ENCODE measurements around the gene UST. TPM values are rescaled to one million over a fixed set of nuclear protein-coding genes. Genes with fewer than 3 reads are reported as not detected.

The UST gene
- total RNA-seq, 2 experiments from 2014 or later: 1.9 to 3.7 TPM

DNA sequence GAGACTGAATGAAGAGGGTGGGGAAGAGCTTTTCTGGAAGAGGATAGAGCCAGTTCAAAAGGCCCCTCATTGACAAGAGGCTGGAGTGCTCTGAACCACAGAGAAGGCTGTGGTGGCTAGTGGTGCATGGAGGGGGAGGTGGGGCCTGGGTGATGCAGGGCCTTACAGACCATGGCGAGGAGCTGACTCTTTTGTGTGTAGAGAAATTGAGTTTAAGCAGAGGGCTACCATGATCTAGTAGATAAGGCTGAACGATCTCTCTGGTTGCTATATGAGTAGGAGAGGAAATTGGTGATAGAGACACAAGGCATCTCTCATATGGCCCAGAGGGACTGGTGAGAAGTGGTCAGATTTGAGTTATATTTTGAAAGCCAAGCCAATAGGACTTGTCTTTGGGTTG is 137.6 kb downstream of the UST start:
- H3K27ac ChIP-seq (ENCODE audit: low read depth in 1 of 2, low read length in 2 of 2): no peak overlapping the region
- Mint-ChIP-seq H3K36me3 (ENCODE audit: low read depth) (no peaks in the 10 kb centered on the region), H3K4me3 (no peak overlapping the region), H3K4me1 (ENCODE audit: low read depth) (no peaks in the 10 kb centered on the region), H3K27ac (no peak overlapping the region), H3K27me3 (no peaks in the 10 kb centered on the region), H3K9me3 (no peaks in the 10 kb centered on the region)
- ATAC-seq (ENCODE audit: poor library complexity) (no peak), DNase-seq (no peak)
- H3K9me3 ChIP-seq (ENCODE audit: control insufficient read depth in 1 of 2, insufficient read depth in 1 of 2, low read length in 2 of 2): no peaks in the 10 kb centered on the region
- ChIA-PET CTCF (no interaction called here), POLR2A (interaction anchor here (0.6 kb wide), 1 partner anchor 118 kb away, joined by 3 read pairs; no protein-coding TSS in a partner anchor)
- H3K36me3 ChIP-seq (ENCODE audit: insufficient read depth, low read length): peaks cover 2% of the 10 kb centered on the region
- H3K27me3 ChIP-seq (ENCODE audit: control insufficient read depth in 1 of 2, insufficient read depth in 2 of 2, low read length in 2 of 2): no peaks in the 10 kb centered on the region
- H3K4me1 ChIP-seq (ENCODE audit: insufficient read depth, low read length): no peaks in the 10 kb centered on the region
- intact Hi-C loops (cut with DNase I, micrococcal nuclease): no loop called here
- H3K4me3 ChIP-seq (ENCODE audit: low read length): no peak overlapping the region
- TF ChIP-seq, protein P1, sequence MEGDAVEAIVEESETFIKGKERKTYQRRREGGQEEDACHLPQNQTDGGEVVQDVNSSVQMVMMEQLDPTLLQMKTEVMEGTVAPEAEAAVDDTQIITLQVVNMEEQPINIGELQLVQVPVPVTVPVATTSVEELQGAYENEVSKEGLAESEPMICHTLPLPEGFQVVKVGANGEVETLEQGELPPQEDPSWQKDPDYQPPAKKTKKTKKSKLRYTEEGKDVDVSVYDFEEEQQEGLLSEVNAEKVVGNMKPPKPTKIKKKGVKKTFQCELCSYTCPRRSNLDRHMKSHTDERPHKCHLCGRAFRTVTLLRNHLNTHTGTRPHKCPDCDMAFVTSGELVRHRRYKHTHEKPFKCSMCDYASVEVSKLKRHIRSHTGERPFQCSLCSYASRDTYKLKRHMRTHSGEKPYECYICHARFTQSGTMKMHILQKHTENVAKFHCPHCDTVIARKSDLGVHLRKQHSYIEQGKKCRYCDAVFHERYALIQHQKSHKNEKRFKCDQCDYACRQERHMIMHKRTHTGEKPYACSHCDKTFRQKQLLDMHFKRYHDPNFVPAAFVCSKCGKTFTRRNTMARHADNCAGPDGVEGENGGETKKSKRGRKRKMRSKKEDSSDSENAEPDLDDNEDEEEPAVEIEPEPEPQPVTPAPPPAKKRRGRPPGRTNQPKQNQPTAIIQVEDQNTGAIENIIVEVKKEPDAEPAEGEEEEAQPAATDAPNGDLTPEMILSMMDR (IDR thresholded peaks at IDR 0.05): no peak

DNA sequence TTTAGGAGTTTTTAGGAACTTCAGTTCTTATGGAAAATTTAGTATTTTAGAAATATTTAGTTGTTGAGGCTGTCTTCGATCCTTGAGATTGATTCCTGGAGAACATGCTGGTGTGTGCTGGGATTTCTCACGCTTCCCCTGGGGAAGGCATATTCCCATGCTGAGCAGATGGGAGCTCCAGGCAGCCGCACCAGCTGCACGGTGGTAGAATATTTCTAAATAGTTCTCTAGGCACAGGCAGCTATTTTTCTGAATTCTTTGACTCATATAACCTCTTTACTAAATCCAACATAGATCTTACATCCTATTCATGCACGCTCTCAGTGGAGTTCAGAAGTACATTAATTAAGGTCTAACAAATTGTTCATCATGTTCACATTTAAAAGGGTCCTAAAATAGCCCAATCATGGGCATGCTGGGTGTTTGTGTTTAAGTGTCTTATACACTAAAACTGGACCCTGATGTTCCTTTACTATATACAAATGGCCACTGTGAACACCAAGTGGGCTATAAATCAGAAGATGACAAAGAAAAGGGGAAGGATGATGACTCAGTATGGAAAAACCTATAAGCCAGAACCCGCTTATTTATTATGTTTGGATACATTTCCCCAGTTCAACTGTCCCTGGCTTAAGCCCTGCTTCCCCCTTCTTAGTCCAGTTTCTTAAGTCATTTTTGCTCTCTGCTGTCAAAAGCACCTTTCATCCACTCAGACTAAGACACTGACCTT is 138.5 kb downstream of the UST start:
- H3K27me3 Mint-ChIP-seq: no peaks in the 10 kb centered on the region
- intact Hi-C loops (cut with DNase I, micrococcal nuclease): no loop called here

DNA sequence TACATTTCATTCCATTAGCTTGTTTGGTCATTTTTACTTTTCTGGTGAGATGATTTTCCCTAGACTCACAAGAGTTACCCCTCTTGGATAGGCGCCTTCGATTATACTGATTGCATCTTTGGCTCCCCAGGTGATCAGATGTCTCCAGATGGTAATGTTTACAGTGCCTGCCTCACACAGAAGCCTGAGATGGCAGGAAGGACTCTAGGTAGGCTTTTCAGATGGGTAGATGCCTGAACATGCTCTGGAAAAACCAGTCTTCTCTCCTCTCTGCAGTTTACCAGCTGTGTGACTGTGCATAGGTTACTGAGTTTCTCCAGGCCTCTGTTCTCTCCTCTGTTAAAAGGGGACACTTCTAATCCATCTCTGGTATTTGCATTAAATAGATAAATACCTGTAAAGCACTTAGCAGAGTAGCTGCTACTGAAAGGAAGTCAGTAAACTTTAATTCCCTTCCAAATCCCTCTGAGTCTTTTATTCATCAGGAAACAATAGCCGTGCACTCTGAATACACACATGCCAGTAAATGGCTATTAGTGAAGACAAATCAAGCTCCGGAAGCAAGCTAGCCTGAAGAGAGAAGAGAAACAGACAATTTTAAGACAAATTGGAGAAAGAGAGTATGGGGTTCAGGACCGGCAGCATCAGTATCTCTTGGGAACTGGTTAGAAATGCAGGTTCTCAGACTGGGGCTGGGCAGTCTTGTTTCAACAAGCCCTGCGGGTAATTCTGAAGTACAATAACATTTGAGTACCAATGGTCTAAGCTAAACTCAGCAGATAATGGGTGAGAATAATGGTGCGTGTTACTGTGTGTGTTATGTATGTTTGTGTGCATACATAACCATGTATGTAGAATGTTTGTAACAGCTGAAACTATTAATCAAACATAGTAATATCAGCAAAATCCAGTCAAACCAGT is 139.4 kb downstream of the UST start:
- Mint-ChIP-seq H3K4me3 (no peak overlapping the region), H3K9me3 (no peaks in the 10 kb centered on the region), H3K36me3 (ENCODE audit: low read depth) (no peaks in the 10 kb centered on the region), H3K4me1 (ENCODE audit: low read depth) (no peaks in the 10 kb centered on the region), H3K27me3 (no peaks in the 10 kb centered on the region), H3K27ac (no peak overlapping the region)
- Histone ChIP-seq H3K36me3 (ENCODE audit: insufficient read depth, low read length) (peaks cover 2% of the 10 kb centered on the region), H3K4me3 (ENCODE audit: low read length) (no peak overlapping the region), H3K27ac (ENCODE audit: low read depth in 1 of 2, low read length in 2 of 2) (no peak overlapping the region), H3K4me1 (ENCODE audit: insufficient read depth, low read length) (no peaks in the 10 kb centered on the region), H3K27me3 (ENCODE audit: control insufficient read depth in 1 of 2, insufficient read depth in 2 of 2, low read length in 2 of 2) (no peaks in the 10 kb centered on the region), H3K9me3 (ENCODE audit: control insufficient read depth in 1 of 2, insufficient read depth in 1 of 2, low read length in 2 of 2) (no peaks in the 10 kb centered on the region)
- CTCF ChIA-PET: interaction anchor here (1.1 kb wide), 1 partner anchor 13 kb away, joined by 3 read pairs; no protein-coding TSS in a partner anchor
- TF ChIP-seq, protein P1 (IDR thresholded peaks at IDR 0.05): no peak
- DNase-seq (no peak), ATAC-seq (ENCODE audit: poor library complexity) (no peak)
- POLR2A ChIA-PET: no interaction called here
- intact Hi-C loops (cut with DNase I, micrococcal nuclease): loop anchor here in 1 of 2 experiments (1.0 kb wide), 1 partner anchor 8 kb away; no protein-coding TSS in a partner anchor

More for the DNA sequence above, 138.5 kb downstream of the UST start:
- Histone ChIP-seq H3K27me3 (ENCODE audit: control insufficient read depth in 1 of 2, insufficient read depth in 2 of 2, low read length in 2 of 2) (no peaks in the 10 kb centered on the region), H3K4me1 (ENCODE audit: insufficient read depth, low read length) (no peaks in the 10 kb centered on the region), H3K36me3 (ENCODE audit: insufficient read depth, low read length) (peaks cover 2% of the 10 kb centered on the region), H3K9me3 (ENCODE audit: control insufficient read depth in 1 of 2, insufficient read depth in 1 of 2, low read length in 2 of 2) (no peaks in the 10 kb centered on the region), H3K27ac (ENCODE audit: low read depth in 1 of 2, low read length in 2 of 2) (no peak overlapping the region), H3K4me3 (ENCODE audit: low read length) (no peak overlapping the region)
- no peak for DNase-seq
- H3K4me1 Mint-ChIP-seq (ENCODE audit: low read depth): no peaks in the 10 kb centered on the region
- H3K36me3 Mint-ChIP-seq (ENCODE audit: low read depth): no peaks in the 10 kb centered on the region
- CTCF ChIA-PET: interaction anchor here (1.1 kb wide), 1 partner anchor 12 kb away, joined by 3 read pairs; no protein-coding TSS in a partner anchor
- no peak overlapping the region for H3K27ac Mint-ChIP-seq
- TF ChIP-seq, protein P1 (IDR thresholded peaks at IDR 0.05): no peak
- H3K9me3 Mint-ChIP-seq: no peaks in the 10 kb centered on the region
- no peak for ATAC-seq (ENCODE audit: poor library complexity)
- POLR2A ChIA-PET: no interaction called here
- H3K4me3 Mint-ChIP-seq: no peak overlapping the region

All from CD4-positive, alpha-beta T cell (primary cell).